Hepatocyte (in vitro differentiated cells): Measurements from ENCODE around the gene ATP6V1G2. TPM values are rescaled to one million over a fixed set of nuclear protein-coding genes. Genes with fewer than 3 reads are reported as not detected.

Source experiments
- DNase-seq: peaks from one replicate; pipeline ENCODE4 v3.0.0-alpha.2; 2016; ENCODE audit warnings: low spot score
- H2AFZ ChIP-seq: fragments of 200-600 bp; sonication (generic); 2 replicates; pipeline ENCODE4 v1.6.0; 2016; ENCODE audit warnings: antibody characterized with exemption, mild to moderate bottlenecking
- H3K27ac ChIP-seq: fragments of 200-600 bp; sonication (generic); 2 replicates; pipeline ENCODE4 v1.5.1; 2016; ENCODE audit warnings: mild to moderate bottlenecking
- H3K27me3 ChIP-seq: fragments of 200-600 bp; sonication (generic); 2 replicates; pipeline ENCODE4 v1.6.1; 2016
- H3K36me3 ChIP-seq: fragments of 200-600 bp; sonication (generic); replicated peaks from 2 replicates; pipeline ENCODE4 v1.5.1; 2016; ENCODE audit warnings: low read depth; ENCODE audit not compliant: insufficient read depth
- H3K4me1 ChIP-seq: fragments of 200-600 bp; sonication (generic); 2 replicates; pipeline ENCODE4 v1.5.1; 2016; ENCODE audit warnings: mild to moderate bottlenecking, moderate library complexity; ENCODE audit not compliant: insufficient read depth
- H3K4me2 ChIP-seq: fragments of 200-600 bp; sonication (generic); 2 replicates; pipeline ENCODE4 v1.6.0; 2016
- H3K4me3 ChIP-seq: fragments of 200-600 bp; sonication (generic); 2 replicates; pipeline ENCODE4 v1.5.1; 2016; ENCODE audit warnings: mild to moderate bottlenecking
- H3K79me2 ChIP-seq: fragments of 200-600 bp; sonication (generic); 2 replicates; pipeline ENCODE4 v1.6.0; 2017; ENCODE audit warnings: mild to moderate bottlenecking
- H3K9me2 ChIP-seq: fragments of 200-600 bp; sonication (generic); replicated peaks from 2 replicates; pipeline ENCODE4 v1.6.0; 2017; ENCODE audit warnings: mild to moderate bottlenecking; ENCODE audit not compliant: insufficient read depth
- H3K9me3 ChIP-seq: fragments of 200-600 bp; sonication (generic); 2 replicates; pipeline ENCODE4 v1.5.1; 2016; ENCODE audit warnings: low read depth, mild to moderate bottlenecking
- H4K20me1 ChIP-seq: fragments of 200-600 bp; sonication (generic); 2 replicates; pipeline ENCODE4 v1.6.0; 2016; ENCODE audit warnings: mild to moderate bottlenecking; ENCODE audit not compliant: insufficient read depth, poor library complexity, severe bottlenecking
- CTCF ChIP-seq: fragments of 200-600 bp; sonication (generic); IDR thresholded peaks from 2 replicates; pipeline ENCODE4 v1.5.1; 2016; ENCODE audit warnings: antibody characterized with exemption, mild to moderate bottlenecking; ENCODE audit not compliant: poor library complexity
- EZH2 ChIP-seq: fragments of 200-600 bp; sonication (generic); IDR thresholded peaks from 2 replicates; pipeline ENCODE4 v1.6.1; 2016; ENCODE audit warnings: antibody characterized with exemption, mild to moderate bottlenecking, borderline replicate concordance
- EZH2phosphoT487 ChIP-seq: fragments of 200-600 bp; sonication (generic); IDR thresholded peaks from one replicate; pipeline ENCODE4 v1.6.1; 2018; ENCODE audit warnings: antibody characterized with exemption, mild to moderate bottlenecking, low read depth, moderate library complexity; ENCODE audit not compliant: unreplicated experiment, severe bottlenecking
- whole genome bisulfite sequencing: methylation state at CpG from one replicate; pipeline ENCODE4 v1.1.6; 2016; ENCODE audit warnings: low lambda C conversion rate; ENCODE audit errors: missing lambda C conversion rate; 5-methylcytosine and 5-hydroxymethylcytosine counted together
- polyA plus RNA-seq: library from polyadenylated mRNA; unstranded; fragments of >200 nt; fragmentation: Nextera tagmentation; extraction: Ambion mirVana; gene quantifications from 2 replicates; pipeline ENCODE4 v1.2.1, GENCODE V29; 2016
- total RNA-seq: library from RNA; depleted of rRNA; stranded (reverse); fragments of >200 nt; gene quantifications from 2 replicates; pipeline ENCODE4 v1.2.3, GENCODE V29; 2014

ATP6V1G2 gene
- total and polyA plus RNA-seq, 2 experiments from 2014 or later, result 0.63 to 0.73 TPM

GRCh38 chr6:31545291-31545690, 1.1 kb downstream of the ATP6V1G2 start:
- no peak overlapping the region for H2AFZ ChIP-seq
- no peaks in the 10 kb centered on the region for H3K9me3 ChIP-seq
- H3K27ac ChIP-seq, result no peak overlapping the region
- peaks cover 49% of the 10 kb centered on the region for H3K79me2 ChIP-seq
- H3K4me1 ChIP-seq, result peaks cover 12% of the 10 kb centered on the region
- TF ChIP-seq EZH2 (no peak), EZH2phosphoT487 (no peak), CTCF (no peak)
- peaks cover 9% of the 10 kb centered on the region for H4K20me1 ChIP-seq
- DNase-seq, result no peak
- H3K36me3 ChIP-seq, result no peaks in the 10 kb centered on the region
- H3K4me2 ChIP-seq, result no peak overlapping the region
- H3K4me3 ChIP-seq, result no peak overlapping the region
- no peaks in the 10 kb centered on the region for H3K9me2 ChIP-seq
- 83% methylated on average over 7 of the region's 7 CpGs for WGBS
- no peaks in the 10 kb centered on the region for H3K27me3 ChIP-seq

GRCh38 chr6:31544676-31545075, 1.7 kb downstream of the ATP6V1G2 start:
- H3K4me3 ChIP-seq, result no peak overlapping the region
- no peak for DNase-seq
- H3K9me2 ChIP-seq, result no peaks in the 10 kb centered on the region
- peaks cover 54% of the 10 kb centered on the region for H3K79me2 ChIP-seq
- H4K20me1 ChIP-seq, result peaks cover 15% of the 10 kb centered on the region
- no peaks in the 10 kb centered on the region for H3K9me3 ChIP-seq
- H3K4me1 ChIP-seq, result peaks cover 18% of the 10 kb centered on the region
- WGBS, result 83% methylated on average over 2 of the region's 2 CpGs
- H3K36me3 ChIP-seq, result no peaks in the 10 kb centered on the region
- no peak for TF ChIP-seq CTCF
- no peak for TF ChIP-seq EZH2
- TF ChIP-seq EZH2phosphoT487, result no peak
- H3K4me2 ChIP-seq, result no peak overlapping the region
- H2AFZ ChIP-seq, result no peak overlapping the region
- H3K27ac ChIP-seq, result no peak overlapping the region
- no peaks in the 10 kb centered on the region for H3K27me3 ChIP-seq

GRCh38 chr6:31543639-31544038, 2.8 kb downstream of the ATP6V1G2 start:
- H4K20me1 ChIP-seq, result peaks cover 26% of the 10 kb centered on the region
- no peak overlapping the region for H3K27ac ChIP-seq
- no peaks in the 10 kb centered on the region for H3K27me3 ChIP-seq
- H3K9me2 ChIP-seq, result no peaks in the 10 kb centered on the region
- WGBS, result 95% methylated on average over 6 of the region's 6 CpGs
- no peak overlapping the region for H3K4me3 ChIP-seq
- H2AFZ ChIP-seq, result no peak overlapping the region
- no peaks in the 10 kb centered on the region for H3K36me3 ChIP-seq
- no peak for DNase-seq
- H3K4me1 ChIP-seq, result peaks cover 27% of the 10 kb centered on the region
- no peaks in the 10 kb centered on the region for H3K9me3 ChIP-seq
- TF ChIP-seq EZH2phosphoT487 (no peak), CTCF (no peak), EZH2 (no peak)
- H3K79me2 ChIP-seq, result peaks cover 54% of the 10 kb centered on the region
- no peak overlapping the region for H3K4me2 ChIP-seq
